ENCODE measurements around the gene IQCC. TPM values are rescaled to one million over a fixed set of nuclear protein-coding genes. Genes with fewer than 3 reads are reported as not detected.

The IQCC gene
- total and polyA plus RNA-seq, 2 donors (not counting 1 experiment from before 2014, with no cell fraction given) = 2.0 to 2.3 TPM

DNA sequence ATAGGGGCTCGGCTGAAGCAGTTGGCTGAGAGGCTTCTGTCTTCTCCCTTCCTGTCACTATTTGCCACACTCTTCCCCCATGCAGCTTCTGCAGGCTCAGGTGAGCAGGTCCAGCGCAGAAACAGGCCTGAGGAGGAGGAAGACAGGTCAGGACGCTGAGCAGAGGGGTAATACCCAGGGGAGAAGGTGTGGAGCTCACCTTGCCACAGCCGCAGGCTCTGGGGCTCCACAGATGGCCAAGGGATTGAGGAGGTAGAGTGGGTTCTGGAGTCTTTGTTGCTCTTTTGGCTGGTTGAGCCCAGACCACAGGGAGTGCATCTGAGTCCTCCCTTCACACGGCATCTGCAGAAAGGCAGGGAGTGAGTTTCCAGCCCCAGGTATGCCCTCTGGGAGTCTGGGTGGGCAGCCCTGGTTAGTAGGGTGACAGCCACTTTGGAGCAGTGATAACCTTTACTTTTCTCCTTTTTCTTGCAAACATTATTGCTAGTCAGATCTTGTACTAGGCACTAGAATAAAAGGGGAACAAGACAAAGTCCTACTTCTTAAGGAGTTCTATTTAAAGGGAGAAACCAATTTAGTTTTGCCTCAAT lies 26.5 kb downstream of the IQCC start:
- no peak overlapping the region for H3K4me2 ChIP-seq (ENCODE audit: extremely low read depth, insufficient read depth, low read length)
- no peaks in the 10 kb centered on the region for H3K79me2 ChIP-seq (ENCODE audit: control insufficient read depth, insufficient read depth, low read length)
- H2AFZ ChIP-seq (ENCODE audit: low read length) = no peak overlapping the region
- no peaks in the 10 kb centered on the region for H4K20me1 ChIP-seq (ENCODE audit: control insufficient read depth, extremely low read depth, insufficient read depth, low read length)
- H3K4me1 ChIP-seq (ENCODE audit: control insufficient read depth, extremely low read depth, insufficient read depth, low read length) = peaks cover 5% of the 10 kb centered on the region
- no peak overlapping the region for H3K9ac ChIP-seq (ENCODE audit: insufficient read depth, low read length)
- no peaks in the 10 kb centered on the region for H3K27me3 ChIP-seq (ENCODE audit: control insufficient read depth, insufficient read depth, low read length)
- H3K4me3 ChIP-seq (replicated peaks in 1 of 4; ENCODE audit: control extremely low read depth in 1 of 4, insufficient read depth in 1 of 4, low read depth in 3 of 4, low read length in 4 of 4) = no peak overlapping the region
- peaks cover 25% of the 10 kb centered on the region for H3K36me3 ChIP-seq (ENCODE audit: control insufficient read depth, insufficient read depth, low read length)
- TF ChIP-seq, protein P1, sequence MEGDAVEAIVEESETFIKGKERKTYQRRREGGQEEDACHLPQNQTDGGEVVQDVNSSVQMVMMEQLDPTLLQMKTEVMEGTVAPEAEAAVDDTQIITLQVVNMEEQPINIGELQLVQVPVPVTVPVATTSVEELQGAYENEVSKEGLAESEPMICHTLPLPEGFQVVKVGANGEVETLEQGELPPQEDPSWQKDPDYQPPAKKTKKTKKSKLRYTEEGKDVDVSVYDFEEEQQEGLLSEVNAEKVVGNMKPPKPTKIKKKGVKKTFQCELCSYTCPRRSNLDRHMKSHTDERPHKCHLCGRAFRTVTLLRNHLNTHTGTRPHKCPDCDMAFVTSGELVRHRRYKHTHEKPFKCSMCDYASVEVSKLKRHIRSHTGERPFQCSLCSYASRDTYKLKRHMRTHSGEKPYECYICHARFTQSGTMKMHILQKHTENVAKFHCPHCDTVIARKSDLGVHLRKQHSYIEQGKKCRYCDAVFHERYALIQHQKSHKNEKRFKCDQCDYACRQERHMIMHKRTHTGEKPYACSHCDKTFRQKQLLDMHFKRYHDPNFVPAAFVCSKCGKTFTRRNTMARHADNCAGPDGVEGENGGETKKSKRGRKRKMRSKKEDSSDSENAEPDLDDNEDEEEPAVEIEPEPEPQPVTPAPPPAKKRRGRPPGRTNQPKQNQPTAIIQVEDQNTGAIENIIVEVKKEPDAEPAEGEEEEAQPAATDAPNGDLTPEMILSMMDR (conservative IDR thresholded peaks at IDR 0.05 in 1 of 2, IDR thresholded peaks at IDR 0.05 in 1 of 2; ENCODE audit: low read depth in 1 of 2, low read length in 2 of 2) = no peak
- no peak for TF ChIP-seq EZH2 (IDR thresholded peaks at IDR 0.05; ENCODE audit: low read length, missing control alignments)
- H3K27ac ChIP-seq (ENCODE audit: insufficient read depth, low read length) = no peak overlapping the region
- H3K9me3 ChIP-seq (ENCODE audit: control insufficient read depth, insufficient read depth, low read depth, low read length) = no peaks in the 10 kb centered on the region
- no peak for DNase-seq (ENCODE audit: low read depth in 2 of 2)

DNA sequence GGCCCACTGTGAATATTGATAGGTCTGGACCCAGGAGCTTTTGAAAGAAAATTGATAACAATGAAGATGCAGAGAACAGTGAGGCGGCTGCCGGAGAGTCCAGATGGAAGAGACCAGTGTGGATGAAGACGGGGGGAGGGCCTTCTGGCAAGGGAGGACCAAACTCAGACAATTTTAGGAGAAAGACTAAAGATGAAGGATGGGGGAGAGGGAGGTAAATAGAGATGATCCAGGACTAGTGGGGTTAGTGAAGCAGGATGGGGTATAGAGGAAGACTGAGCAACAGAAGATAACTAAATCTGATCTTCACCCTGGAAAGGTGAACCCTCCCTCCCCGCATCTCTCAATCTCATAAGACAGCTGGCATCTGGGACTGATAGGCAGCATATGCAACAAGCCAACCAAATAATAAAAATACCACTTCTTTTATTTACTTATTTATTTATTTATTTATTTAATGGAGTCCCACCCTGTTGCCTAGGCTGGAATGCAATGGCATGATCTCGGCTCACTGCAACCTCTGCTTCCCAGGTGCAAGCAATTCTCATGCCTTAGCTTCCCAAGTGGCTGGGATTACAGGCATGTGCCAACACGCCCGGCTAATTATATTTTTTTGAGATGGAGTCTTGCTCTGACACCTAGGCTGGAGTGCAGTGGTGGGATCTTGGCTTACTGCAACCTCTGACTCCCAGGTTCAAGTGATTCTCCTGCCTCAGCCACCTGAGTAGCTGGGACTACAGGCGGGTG lies 27.3 kb downstream of the IQCC start:
- H2AFZ ChIP-seq (ENCODE audit: low read length) = no peak overlapping the region
- no peak for DNase-seq (ENCODE audit: low read depth in 2 of 2)
- H3K36me3 ChIP-seq (ENCODE audit: control insufficient read depth, insufficient read depth, low read length) = peaks cover 24% of the 10 kb centered on the region
- no peaks in the 10 kb centered on the region for H3K27me3 ChIP-seq (ENCODE audit: control insufficient read depth, insufficient read depth, low read length)
- H3K4me1 ChIP-seq (ENCODE audit: control insufficient read depth, extremely low read depth, insufficient read depth, low read length) = peaks cover 5% of the 10 kb centered on the region
- no peak for TF ChIP-seq EZH2 (IDR thresholded peaks at IDR 0.05; ENCODE audit: low read length, missing control alignments)
- TF ChIP-seq, protein P1 (conservative IDR thresholded peaks at IDR 0.05 in 1 of 2, IDR thresholded peaks at IDR 0.05 in 1 of 2; ENCODE audit: low read depth in 1 of 2, low read length in 2 of 2) = no peak
- H3K4me2 ChIP-seq (ENCODE audit: extremely low read depth, insufficient read depth, low read length) = no peak overlapping the region
- H3K9me3 ChIP-seq (ENCODE audit: control insufficient read depth, insufficient read depth, low read depth, low read length) = no peaks in the 10 kb centered on the region
- no peak overlapping the region for H3K4me3 ChIP-seq (replicated peaks in 1 of 4; ENCODE audit: control extremely low read depth in 1 of 4, insufficient read depth in 1 of 4, low read depth in 3 of 4, low read length in 4 of 4)
- H3K27ac ChIP-seq (ENCODE audit: insufficient read depth, low read length) = no peak overlapping the region
- no peaks in the 10 kb centered on the region for H3K79me2 ChIP-seq (ENCODE audit: control insufficient read depth, insufficient read depth, low read length)
- no peaks in the 10 kb centered on the region for H4K20me1 ChIP-seq (ENCODE audit: control insufficient read depth, extremely low read depth, insufficient read depth, low read length)
- H3K9ac ChIP-seq (ENCODE audit: insufficient read depth, low read length) = no peak overlapping the region

DNA sequence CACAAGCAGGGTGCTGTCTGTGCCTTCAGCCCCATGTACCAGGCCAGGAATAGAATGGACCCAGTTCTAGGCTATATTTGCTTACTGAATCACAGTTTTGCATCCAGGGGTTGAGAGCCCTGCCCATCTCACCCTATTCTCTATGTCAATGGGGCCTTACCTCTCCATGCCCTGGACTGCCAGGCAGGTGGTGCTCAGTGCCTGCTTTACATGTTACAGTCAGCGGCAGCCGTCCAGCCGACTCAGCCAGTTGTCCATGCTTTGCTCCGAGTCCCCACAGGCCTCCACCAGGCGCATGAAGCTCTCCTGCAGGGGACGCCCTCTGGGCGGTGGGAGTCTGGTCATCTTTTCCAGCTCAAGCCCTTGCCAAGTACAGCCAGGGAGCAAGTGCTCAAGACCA lies 29.3 kb downstream of the IQCC start:
- TF ChIP-seq, protein P1 (conservative IDR thresholded peaks at IDR 0.05 in 1 of 2, IDR thresholded peaks at IDR 0.05 in 1 of 2; ENCODE audit: low read depth in 1 of 2, low read length in 2 of 2) = no peak
- no peak for TF ChIP-seq EZH2 (IDR thresholded peaks at IDR 0.05; ENCODE audit: low read length, missing control alignments)
- H3K4me3 ChIP-seq (replicated peaks in 1 of 4; ENCODE audit: control extremely low read depth in 1 of 4, insufficient read depth in 1 of 4, low read depth in 3 of 4, low read length in 4 of 4) = no peak overlapping the region
- H3K27me3 ChIP-seq (ENCODE audit: control insufficient read depth, insufficient read depth, low read length) = no peaks in the 10 kb centered on the region
- no peaks in the 10 kb centered on the region for H3K79me2 ChIP-seq (ENCODE audit: control insufficient read depth, insufficient read depth, low read length)
- no peak overlapping the region for H2AFZ ChIP-seq (ENCODE audit: low read length)
- H4K20me1 ChIP-seq (ENCODE audit: control insufficient read depth, extremely low read depth, insufficient read depth, low read length) = no peaks in the 10 kb centered on the region
- peaks cover 5% of the 10 kb centered on the region for H3K4me1 ChIP-seq (ENCODE audit: control insufficient read depth, extremely low read depth, insufficient read depth, low read length)
- DNase-seq (ENCODE audit: low read depth in 2 of 2) = no peak
- H3K9ac ChIP-seq (ENCODE audit: insufficient read depth, low read length) = no peak overlapping the region
- no peak overlapping the region for H3K4me2 ChIP-seq (ENCODE audit: extremely low read depth, insufficient read depth, low read length)
- peaks cover 16% of the 10 kb centered on the region for H3K36me3 ChIP-seq (ENCODE audit: control insufficient read depth, insufficient read depth, low read length)
- H3K27ac ChIP-seq (ENCODE audit: insufficient read depth, low read length) = peak overlapping the region; percentile 14
- no peaks in the 10 kb centered on the region for H3K9me3 ChIP-seq (ENCODE audit: control insufficient read depth, insufficient read depth, low read depth, low read length)

All from fibroblast of lung (primary cell).